NOMO-1 (cell line): Measurements from ENCODE around the gene DAZAP2.
A peak's percentile ranks its signal among the peaks of the same experiment; 100 is the strongest.
"Not testable (repeated sequence)": the region's sequence is repeated elsewhere in the genome, so short reads cannot be mapped to it uniquely, and the experiment has no call there.

Experiments
- DNase-seq, 2 experiments: peaks; one replicate each; lab custom pipeline; 2025; ENCODE audit not compliant: unreplicated experiment in 2 of 2; lab: John Stamatoyannopoulos, UW

DAZAP2 gene

GRCh38 chr12:51245476-51246253, 7.0 kb downstream of the DAZAP2 start:
- no peak for DNase-seq

GRCh38 chr12:51246254-51246853, 7.7 kb downstream of the DAZAP2 start:
- peak; percentile 86 to 92 for DNase-seq

DNA sequence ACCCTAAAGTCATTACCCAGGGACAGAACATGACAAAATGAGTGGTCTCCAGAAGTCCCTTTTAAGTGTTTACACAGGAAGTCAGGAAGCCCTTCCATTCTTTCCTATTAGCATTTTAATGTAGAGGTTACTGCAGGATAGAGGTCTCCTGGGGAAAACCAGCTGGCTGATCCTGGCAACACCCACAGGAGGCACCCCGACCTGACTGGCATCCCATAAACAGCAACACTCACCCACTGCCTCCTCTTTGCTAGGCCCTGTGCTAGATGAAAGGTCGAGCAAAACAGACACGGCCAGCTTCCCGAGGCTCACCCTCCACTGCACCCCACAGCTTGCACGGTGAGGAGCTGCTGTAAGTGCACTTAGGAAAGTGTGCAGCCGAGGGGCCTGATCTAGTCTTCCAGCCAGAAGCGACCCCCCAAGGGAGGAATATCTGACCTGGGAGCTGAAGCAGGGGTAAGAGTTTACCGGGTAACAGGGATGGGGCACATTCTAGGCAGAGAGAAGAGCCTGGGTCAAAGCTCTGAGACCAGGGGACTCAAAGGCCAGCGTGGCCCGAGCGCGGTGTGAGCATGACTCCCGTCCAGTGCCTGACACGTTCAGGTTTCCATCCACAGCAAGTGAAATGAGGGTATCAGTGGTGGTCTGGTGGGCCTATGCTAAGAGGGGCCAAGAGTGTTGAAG, 9.0 kb downstream of the DAZAP2 start:
- no peak for DNase-seq

- no peak for DNase-seq
Measured at GRCh38 chr12:51253276-51253675, 14.7 kb downstream of the DAZAP2 start.

DNA sequence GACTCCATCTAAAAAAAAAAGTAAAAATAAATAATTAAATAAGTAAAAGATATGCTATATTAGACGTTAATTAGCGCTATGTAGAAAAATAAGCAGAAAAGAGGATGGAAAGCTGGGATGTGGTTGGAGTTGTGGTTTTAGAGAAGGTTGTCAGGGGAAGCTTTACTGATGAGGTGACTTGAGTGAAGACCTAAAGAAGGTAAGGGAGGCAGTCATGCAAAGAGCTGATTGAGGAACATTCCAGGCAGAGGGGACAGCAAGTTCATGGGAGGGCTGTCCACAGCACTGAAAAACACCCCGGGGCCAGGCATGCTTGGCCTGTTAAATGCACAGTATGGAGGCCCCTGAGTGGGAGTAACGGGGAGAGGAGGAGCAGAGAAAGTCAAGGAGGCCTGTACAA, 15.9 kb downstream of the DAZAP2 start:
- no peak for DNase-seq

DNA sequence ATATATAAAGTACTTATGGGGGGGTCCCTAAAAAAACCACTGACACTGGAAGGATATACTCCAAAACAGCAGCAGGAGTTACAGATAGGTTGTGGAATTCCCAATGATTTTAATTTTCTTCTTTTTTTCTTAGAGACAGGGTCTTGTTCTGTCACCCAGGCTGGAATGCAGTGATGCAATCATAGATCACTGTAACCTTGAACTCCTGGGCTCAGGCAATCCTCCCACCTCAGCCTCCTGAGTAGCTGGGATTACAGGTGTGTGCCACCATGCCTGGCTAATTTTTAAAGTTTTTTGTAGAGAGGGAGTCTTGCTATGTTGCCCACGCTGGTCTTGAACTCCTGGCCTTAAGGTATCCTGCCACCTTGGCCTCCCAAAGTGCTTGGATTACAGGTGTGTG, 21.0 kb downstream of the DAZAP2 start:
- DNase-seq = not testable (repeated sequence)

DNA sequence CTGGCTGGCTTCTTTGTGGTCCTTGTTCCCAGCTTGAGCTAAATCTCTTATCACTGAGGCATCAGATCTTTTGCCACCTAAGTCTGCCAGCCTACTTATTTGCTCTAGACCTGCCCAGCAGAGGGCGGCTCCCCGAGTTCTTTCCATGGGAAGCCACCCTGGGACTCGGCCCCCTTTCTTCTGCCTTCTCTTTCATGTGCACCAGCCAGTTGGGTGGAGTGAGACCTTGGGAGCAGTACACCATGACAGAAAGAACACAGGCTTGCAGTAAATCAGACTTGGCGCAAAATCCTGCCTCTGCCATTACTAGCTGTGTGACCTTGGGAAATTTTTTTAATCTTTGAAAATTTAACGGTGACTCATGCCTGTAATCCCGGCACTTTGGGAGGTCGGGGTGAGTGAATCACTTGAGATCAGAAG, 24.1 kb downstream of the DAZAP2 start:
- DNase-seq = peak in 1 of 2 experiments; percentile 44

DNA sequence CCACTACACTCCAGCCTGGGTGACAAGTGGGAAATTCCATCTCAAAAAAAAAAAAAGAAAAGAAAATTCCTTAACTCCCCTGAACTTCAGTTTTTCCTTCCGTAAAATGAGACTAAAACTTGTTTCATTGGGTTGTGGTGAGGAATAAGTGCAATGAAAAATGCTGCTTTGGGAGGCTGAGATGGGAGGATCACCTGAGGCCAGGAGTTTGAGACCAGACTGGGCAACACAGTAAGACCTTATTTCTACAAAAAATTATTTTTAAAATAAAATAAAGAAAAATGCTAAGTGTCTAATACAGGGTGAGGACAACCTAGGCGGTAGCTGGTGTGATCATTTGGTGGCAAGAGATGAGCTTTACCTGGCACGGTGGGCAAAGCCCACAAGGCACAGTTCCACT, 24.7 kb downstream of the DAZAP2 start:
- DNase-seq = no peak

- no peak for DNase-seq
Measured at GRCh38 chr12:51264297-51264696, 25.7 kb downstream of the DAZAP2 start.

- no peak for DNase-seq
Measured at GRCh38 chr12:51265024-51265423, 26.4 kb downstream of the DAZAP2 start.

GRCh38 chr12:51269174-51270066, 30.8 kb downstream of the DAZAP2 start:
- DNase-seq = no peak

GRCh38 chr12:51270067-51270950, 31.7 kb downstream of the DAZAP2 start, which contains the start of gene SMAGP:
Gene SMAGP, minus strand, starts transcription at chr12:51270415. Its CDS starts 1,137 bp downstream, at chr12:51269278.
- DNase-seq = peak; percentile 36 to 54

- DNase-seq = no peak
Measured at GRCh38 chr12:51270951-51271518, 32.4 kb downstream of the DAZAP2 start.

- DNase-seq = not testable (repeated sequence)
Measured at GRCh38 chr12:51272810-51273209, 34.2 kb downstream of the DAZAP2 start.

DNA sequence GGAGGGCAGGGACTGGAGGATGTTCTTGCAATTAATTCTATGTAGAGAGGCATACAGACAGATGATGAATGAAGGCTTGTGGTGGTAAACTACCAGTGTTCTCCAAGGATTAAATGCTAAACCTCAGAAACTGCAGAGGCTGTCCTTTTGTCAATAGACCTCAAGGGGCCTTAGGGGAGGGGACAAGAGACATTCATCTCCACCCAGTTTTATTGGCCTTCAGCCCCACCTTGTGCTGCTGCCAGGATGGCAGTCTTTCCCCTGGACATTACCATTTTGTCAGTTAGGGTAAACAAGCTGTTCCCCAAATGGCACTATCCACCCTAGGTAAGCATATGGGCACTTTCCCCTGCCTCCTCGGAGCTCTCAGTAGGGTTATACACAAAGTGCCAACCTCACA, 36.5 kb downstream of the DAZAP2 start:
- no peak for DNase-seq

- no peak for DNase-seq
Measured at GRCh38 chr12:51281202-51281924, 42.7 kb downstream of the DAZAP2 start.

DNA sequence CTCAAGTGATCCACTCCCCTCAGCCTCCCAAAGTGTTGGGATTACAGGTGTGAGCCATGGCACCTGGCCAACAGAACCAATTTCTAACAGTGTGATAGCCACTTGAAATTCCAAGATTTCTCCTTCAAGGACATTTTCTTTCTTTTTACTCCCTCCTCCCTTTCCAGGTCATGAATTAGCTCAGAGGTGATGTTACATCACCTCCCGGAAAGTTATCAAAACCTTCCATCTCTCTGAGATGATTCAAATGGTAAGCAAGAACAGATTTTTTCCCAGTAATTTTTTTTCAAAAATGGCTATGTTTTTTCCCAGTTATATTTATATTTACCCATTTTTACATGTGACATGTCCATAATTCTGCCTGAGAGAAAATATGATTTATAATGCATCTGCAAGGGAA, 47.2 kb downstream of the DAZAP2 start:
- no peak for DNase-seq

DNA sequence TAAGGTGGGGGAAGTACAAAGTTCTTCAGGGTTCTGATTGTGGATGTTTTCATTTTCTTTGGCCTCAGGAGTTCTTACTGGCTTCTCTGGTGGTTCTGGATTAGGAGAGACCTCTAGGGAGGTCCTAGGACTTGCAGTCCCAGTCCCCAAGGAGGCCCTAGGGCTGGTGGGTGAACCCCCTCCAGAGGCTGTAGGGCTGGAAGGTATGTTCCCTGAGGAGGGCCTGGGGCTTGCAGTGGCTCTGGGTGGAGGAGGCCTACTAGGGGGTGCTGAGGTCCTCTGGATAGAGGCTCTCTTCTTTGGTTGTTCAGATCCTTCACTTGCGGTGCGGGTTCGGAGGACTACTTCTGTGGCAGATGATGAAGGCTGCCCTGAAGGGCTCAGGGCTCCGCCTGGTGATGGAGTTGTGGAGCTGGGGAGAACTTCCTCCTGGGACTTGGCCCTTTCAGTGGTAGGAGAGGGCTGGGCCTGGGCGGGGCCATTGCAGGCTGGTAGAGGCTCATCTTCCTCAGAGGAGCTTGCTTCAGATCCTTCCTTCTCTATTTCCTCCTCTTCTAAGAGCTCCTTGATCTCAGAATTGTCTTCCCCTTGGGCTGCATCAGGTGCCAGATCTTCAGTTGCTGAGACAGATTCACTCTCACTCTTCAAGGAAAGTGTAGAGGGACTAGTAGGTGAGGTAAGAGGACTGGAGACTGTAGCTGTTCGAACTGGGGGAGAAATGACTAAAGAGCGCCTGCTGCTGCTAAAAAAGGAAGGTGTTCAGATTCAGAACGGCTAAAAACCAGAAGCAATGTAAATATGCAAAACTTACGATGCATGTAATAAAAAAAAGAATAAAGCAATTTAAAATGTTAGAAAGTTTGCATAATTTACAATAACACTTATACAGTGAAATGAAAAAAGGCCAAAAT, 53.2 kb downstream of the DAZAP2 start:
- DNase-seq = peak; percentile 75 to 81
